Upper lobe of left lung (tissue), 6 donors: ENCODE data around the gene ZNF292. TPM values are rescaled to one million over a fixed set of nuclear protein-coding genes. Genes with fewer than 3 reads are reported as not detected.

ENCODE experiments used
- ATAC-seq, 2 donors: fragments of 200-7000 bp; cut with Tn5 transposase; one replicate each; pipeline ENCODE4 v1.9.1; 2022; ENCODE audit warnings: mild to moderate bottlenecking in 2 of 2, moderate library complexity in 2 of 2; ENCODE audit not compliant: low FRiP score in 2 of 2
- DNase-seq, 2 donors: peaks; one replicate each; pipeline ENCODE4 v3.0.0-alpha.2; 2019 to 2020
- H3K27ac ChIP-seq, 4 donors: fragments of 200-600 bp; sonication (generic); one replicate each; pipeline ENCODE4 v1.5.1; 2016 to 2019
- H3K27me3 ChIP-seq, 4 donors: fragments of 200-600 bp; sonication (generic); one replicate each; pipeline ENCODE4 v1.5.1; 2017 to 2019
- H3K36me3 ChIP-seq, 4 donors: fragments of 200-600 bp; sonication (generic); one replicate each; pipeline ENCODE4 v1.5.1; 2016 to 2019
- H3K4me1 ChIP-seq, 4 donors: fragments of 200-600 bp; sonication (generic); one replicate each; pipeline ENCODE4 v1.5.1; 2018 to 2019
- H3K4me3 ChIP-seq, 4 donors: fragments of 200-600 bp; sonication (generic); one replicate each; pipeline ENCODE4 v1.5.1; 2017 to 2019; ENCODE audit warnings: mild to moderate bottlenecking in 2 of 4, moderate library complexity in 1 of 4
- H3K9me3 ChIP-seq, 4 donors: fragments of 200-600 bp; sonication (generic); one replicate each; pipeline ENCODE4 v1.5.1; 2018 to 2019
- EP300 ChIP-seq, 4 donors: sonication (generic); formaldehyde crosslinking; IDR thresholded peaks; one replicate each; pipeline ENCODE4 v1.5.1; 2017; ENCODE audit warnings: antibody characterized with exemption in 4 of 4, control low read depth in 2 of 4
- POLR2A ChIP-seq, 4 donors: fragments of 450-650 bp; IDR thresholded peaks; one replicate each; pipeline ENCODE4 v1.5.1; 2016 to 2017; ENCODE audit warnings: antibody characterized with exemption in 4 of 4, mild to moderate bottlenecking in 2 of 4
- POLR2AphosphoS5 ChIP-seq, 2 donors: sonication (generic); formaldehyde crosslinking; IDR thresholded peaks; one replicate each; pipeline ENCODE4 v1.5.1; 2017; ENCODE audit warnings: antibody characterized with exemption in 2 of 2
- WGBS, 2 donors: methylation state at CpG; one replicate each; pipeline ENCODE4 v1.1.5; 2017 to 2018; 5-methylcytosine and 5-hydroxymethylcytosine counted together
- total RNA-seq, 6 donors: library from RNA; depleted of rRNA in 4 of 6; stranded (reverse); fragments of >200 nt in 4 of 6; gene quantifications; one replicate each; pipeline versions ENCODE4 v1.1.0 to v1.2.1, GENCODE V29; 2016 to 2021
- TF ChIP-seq, protein P1 (sequence below), 6 experiments: fragments of 450-650 bp in 4 of 6; fragments of 200-600 bp in 2 of 6; sonication (generic) in 2 of 6; IDR thresholded peaks; one replicate each; pipeline ENCODE4 v1.5.1; 2016 to 2019; ENCODE audit warnings: antibody characterized with exemption in 6 of 6
- donor health status: DM: no; HTN: no; CAD: no; lungs with moderate emphysema.
- donor health status: DM: no; HTN: yes; CAD: no; lungs with severe emphysema.

The ZNF292 gene
- total RNA-seq, 6 donors from 2014 or later: 19.9 to 60.8 (median 32.0) TPM

DNA sequence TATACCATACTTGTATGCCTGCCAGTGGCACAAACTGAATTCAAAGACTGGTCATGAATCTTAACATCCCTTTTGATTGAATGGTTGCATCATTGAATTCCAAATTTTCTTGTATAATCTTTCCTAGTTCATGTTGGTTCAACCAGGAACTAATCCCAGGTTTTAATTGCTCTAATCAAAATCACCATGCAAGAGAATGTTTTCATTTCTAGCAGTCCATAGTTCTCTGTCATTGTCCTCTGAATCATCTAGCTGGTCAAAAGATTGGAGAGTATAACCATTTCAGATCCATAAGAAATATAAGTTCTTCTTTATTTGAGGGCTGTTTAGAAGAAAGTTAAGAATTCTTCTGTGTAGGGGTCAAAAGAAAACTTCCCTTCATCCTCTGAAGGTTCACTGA is 57.2 kb downstream of the ZNF292 start:
- ATAC-seq: no peak
- Histone ChIP-seq H3K9me3 (no peaks in the 10 kb centered on the region), H3K27ac (no peak overlapping the region), H3K27me3 (no peaks in the 10 kb centered on the region), H3K4me3 (no peak overlapping the region), H3K4me1 (peaks cover 0 to 6% (median 3%) of the 10 kb centered on the region in 4 donors), H3K36me3 (peaks cover 0 to 16% (median 1%) of the 10 kb centered on the region in 4 donors)
- TF ChIP-seq POLR2A (IDR thresholded peaks at IDR 0.05) (no peak), POLR2AphosphoS5 (IDR thresholded peaks at IDR 0.05) (no peak), EP300 (IDR thresholded peaks at IDR 0.05) (no peak)
- TF ChIP-seq, protein P1, sequence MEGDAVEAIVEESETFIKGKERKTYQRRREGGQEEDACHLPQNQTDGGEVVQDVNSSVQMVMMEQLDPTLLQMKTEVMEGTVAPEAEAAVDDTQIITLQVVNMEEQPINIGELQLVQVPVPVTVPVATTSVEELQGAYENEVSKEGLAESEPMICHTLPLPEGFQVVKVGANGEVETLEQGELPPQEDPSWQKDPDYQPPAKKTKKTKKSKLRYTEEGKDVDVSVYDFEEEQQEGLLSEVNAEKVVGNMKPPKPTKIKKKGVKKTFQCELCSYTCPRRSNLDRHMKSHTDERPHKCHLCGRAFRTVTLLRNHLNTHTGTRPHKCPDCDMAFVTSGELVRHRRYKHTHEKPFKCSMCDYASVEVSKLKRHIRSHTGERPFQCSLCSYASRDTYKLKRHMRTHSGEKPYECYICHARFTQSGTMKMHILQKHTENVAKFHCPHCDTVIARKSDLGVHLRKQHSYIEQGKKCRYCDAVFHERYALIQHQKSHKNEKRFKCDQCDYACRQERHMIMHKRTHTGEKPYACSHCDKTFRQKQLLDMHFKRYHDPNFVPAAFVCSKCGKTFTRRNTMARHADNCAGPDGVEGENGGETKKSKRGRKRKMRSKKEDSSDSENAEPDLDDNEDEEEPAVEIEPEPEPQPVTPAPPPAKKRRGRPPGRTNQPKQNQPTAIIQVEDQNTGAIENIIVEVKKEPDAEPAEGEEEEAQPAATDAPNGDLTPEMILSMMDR (IDR thresholded peaks at IDR 0.05): no peak
- DNase-seq: no peak

DNA sequence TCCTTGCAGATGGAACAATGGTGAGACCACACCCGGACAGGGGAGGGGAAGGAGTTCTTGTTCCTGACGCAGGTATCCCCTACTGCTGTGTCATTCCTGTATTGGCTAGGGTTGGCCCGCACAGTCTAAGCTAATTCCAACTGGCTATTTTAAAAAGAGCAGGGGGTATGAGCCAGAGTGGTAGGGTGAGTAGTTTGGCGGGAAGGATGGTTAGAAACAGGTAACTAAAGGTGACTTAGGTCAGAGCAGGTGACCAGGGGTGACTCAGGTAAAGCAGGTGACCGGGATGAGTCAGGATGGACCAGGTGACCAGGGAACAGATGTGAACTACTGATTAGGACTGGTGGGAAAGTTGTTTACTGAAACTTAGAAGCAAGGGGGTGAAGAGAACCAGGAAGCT is 58.0 kb downstream of the ZNF292 start:
- TF ChIP-seq, protein P1 (IDR thresholded peaks at IDR 0.05): no peak
- TF ChIP-seq POLR2A (IDR thresholded peaks at IDR 0.05): no peak
- no peak for TF ChIP-seq EP300 (IDR thresholded peaks at IDR 0.05)
- no peak for TF ChIP-seq POLR2AphosphoS5 (IDR thresholded peaks at IDR 0.05)

DNA sequence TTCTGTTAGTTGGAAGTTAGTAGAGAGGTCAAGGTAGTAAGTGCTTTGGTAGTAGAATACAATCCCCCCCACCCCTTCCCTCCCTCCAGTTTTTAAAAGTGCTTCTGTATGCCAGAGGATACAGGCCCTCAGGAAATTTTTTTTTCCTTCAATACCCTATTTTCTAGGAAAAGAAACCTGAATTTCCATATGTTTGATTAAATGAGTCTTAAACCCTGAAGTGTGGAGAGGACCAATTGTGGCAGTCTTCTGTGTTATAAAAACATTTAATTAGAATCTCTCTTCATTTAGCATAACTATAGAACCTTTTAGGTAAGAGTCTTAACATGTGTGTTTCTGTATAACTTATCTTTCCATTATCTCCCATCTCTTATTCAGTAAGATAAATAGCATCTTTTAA is 59.5 kb downstream of the ZNF292 start:
- TF ChIP-seq, protein P1 (IDR thresholded peaks at IDR 0.05): no peak
- TF ChIP-seq EP300 (IDR thresholded peaks at IDR 0.05) (no peak), POLR2AphosphoS5 (IDR thresholded peaks at IDR 0.05) (no peak), POLR2A (IDR thresholded peaks at IDR 0.05) (no peak)
- no peaks in the 10 kb centered on the region for H3K9me3 ChIP-seq
- ATAC-seq: no peak

More for the DNA sequence above, 58.0 kb downstream of the ZNF292 start:
- peaks cover 0 to 6% (median 3%) of the 10 kb centered on the region in 4 donors for H3K4me1 ChIP-seq
- ATAC-seq: no peak
- no peak for DNase-seq
- H3K36me3 ChIP-seq: peaks cover 0 to 23% (median 1%) of the 10 kb centered on the region in 4 donors
- no peaks in the 10 kb centered on the region for H3K9me3 ChIP-seq
- 84 to 89% methylated on average over 5 of the region's 5 CpGs for WGBS, 2 donors
- H3K27me3 ChIP-seq: no peaks in the 10 kb centered on the region
- H3K4me3 ChIP-seq: no peak overlapping the region
- no peak overlapping the region for H3K27ac ChIP-seq

DNA sequence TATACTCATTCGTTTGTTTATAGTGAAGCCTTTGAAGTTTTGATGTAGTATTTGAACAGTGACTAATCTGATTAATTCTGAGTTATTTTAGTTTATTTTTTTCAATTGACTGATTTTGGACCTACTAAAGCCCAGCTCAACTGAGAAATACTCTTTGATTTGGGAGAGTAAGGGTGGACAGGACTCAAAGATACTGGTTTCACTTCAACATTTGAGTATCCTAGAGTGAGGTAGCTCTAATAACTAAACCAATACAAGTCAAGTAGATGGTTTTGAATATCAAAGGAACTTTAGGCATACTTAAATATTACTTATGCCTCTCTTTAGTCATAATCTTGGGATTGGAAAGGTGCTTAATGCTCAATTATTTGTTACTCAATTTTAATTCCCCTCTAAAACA is 65.6 kb downstream of the ZNF292 start:
- Histone ChIP-seq H3K4me1 (no peaks in the 10 kb centered on the region), H3K27me3 (no peaks in the 10 kb centered on the region), H3K9me3 (no peaks in the 10 kb centered on the region), H3K36me3 (peaks cover 0 to 76% (median 11%) of the 10 kb centered on the region in 4 donors), H3K4me3 (no peak overlapping the region), H3K27ac (no peak overlapping the region)
- no peak for ATAC-seq
- DNase-seq: no peak
- TF ChIP-seq POLR2AphosphoS5 (IDR thresholded peaks at IDR 0.05): no peak
- no peak for TF ChIP-seq EP300 (IDR thresholded peaks at IDR 0.05)
- TF ChIP-seq, protein P1 (IDR thresholded peaks at IDR 0.05): no peak
- no peak for TF ChIP-seq POLR2A (IDR thresholded peaks at IDR 0.05)
- WGBS, 2 donors: 73 to 74% methylated on average over 1 of the region's 1 CpG

More for the DNA sequence above, 59.5 kb downstream of the ZNF292 start:
- peaks cover 0 to 37% (median 1%) of the 10 kb centered on the region in 4 donors for H3K36me3 ChIP-seq
- DNase-seq: no peak
- no peak overlapping the region for H3K27ac ChIP-seq
- H3K27me3 ChIP-seq: no peaks in the 10 kb centered on the region
- no peak overlapping the region for H3K4me3 ChIP-seq
- H3K4me1 ChIP-seq: peaks cover 0 to 6% (median 2%) of the 10 kb centered on the region in 4 donors

DNA sequence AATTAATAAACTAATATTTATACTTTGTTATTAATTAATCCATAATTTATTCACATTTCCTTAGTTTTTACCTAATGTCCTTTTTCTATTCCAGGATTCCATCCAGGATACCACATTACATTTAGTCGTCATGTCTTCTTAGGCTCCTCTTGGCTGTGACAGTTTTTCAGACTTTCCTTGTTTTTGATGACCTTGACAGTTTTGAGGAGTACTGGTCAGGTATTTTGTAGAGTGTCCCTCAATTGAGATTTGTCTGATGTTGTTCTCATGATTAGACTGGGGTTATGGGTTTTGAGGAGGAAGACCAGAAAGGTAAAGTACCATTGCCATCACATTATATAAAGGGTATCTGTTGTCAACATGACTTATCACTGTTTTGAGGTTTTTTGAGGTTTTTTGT is 67.3 kb downstream of the ZNF292 start:
- H3K9me3 ChIP-seq: no peaks in the 10 kb centered on the region
- ATAC-seq: no peak
- no peak for DNase-seq
- TF ChIP-seq POLR2AphosphoS5 (IDR thresholded peaks at IDR 0.05) (no peak), EP300 (IDR thresholded peaks at IDR 0.05) (no peak), POLR2A (IDR thresholded peaks at IDR 0.05) (no peak)
- TF ChIP-seq, protein P1 (IDR thresholded peaks at IDR 0.05): no peak
- H3K4me1 ChIP-seq: no peaks in the 10 kb centered on the region
- H3K27ac ChIP-seq: no peak overlapping the region
- no peak overlapping the region for H3K4me3 ChIP-seq
- 100% methylated on average over 1 of the region's 1 CpG for WGBS, 2 donors
- peaks cover 0 to 61% (median 9%) of the 10 kb centered on the region in 4 donors for H3K36me3 ChIP-seq
- H3K27me3 ChIP-seq: no peaks in the 10 kb centered on the region
